ENCODE data around the gene LRRC36.

LRRC36 gene

DNA sequence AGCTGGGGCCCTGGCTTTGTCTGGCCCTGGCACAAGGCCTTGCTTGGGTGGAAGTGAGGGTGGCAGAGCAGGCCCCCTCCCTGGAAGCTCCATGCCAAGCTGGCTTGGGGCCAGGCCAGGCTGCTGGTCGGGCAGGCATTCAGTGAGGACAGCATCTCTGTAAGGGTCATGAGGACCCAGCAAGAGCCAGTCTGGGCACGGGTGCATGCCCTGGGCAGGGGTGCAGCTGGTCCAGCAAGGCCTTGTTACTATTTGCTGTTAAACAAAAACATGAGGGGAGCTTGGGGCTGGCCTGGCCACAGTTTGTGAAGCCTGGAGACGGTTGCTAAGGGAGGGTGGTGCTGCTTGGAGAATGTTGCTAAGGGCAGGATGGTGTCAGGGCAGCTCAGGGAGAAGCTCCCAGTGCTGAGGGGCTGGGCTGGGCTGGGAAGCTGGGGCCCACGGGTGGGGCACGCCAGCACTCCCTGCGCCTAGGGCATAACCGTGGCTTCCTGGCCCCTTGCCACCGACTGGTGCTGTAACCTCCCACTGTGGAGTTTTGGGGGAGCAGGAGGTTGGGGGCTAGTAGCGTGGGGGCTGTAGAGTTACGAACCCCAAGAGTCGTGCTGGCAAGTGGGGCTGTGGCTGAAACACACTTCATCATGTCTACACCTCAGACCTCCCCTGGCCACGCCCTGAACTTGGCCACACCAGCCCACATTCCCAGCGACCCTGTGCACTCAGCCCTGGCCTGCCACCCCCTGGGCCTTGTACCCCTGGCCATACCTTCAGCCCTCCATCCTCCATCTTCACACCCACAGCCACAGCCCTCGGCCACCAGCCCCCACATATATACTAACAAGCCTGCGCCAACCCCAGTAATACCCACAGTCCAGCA lies 65.0 kb downstream of the LRRC36 start:
- no peak for DNase-seq (ENCODE audit: low read depth)

GRCh38 chr16:67392301-67393059 lies 65.9 kb downstream of the LRRC36 start:
- DNase-seq (ENCODE audit: low read depth), result no peak

DNA sequence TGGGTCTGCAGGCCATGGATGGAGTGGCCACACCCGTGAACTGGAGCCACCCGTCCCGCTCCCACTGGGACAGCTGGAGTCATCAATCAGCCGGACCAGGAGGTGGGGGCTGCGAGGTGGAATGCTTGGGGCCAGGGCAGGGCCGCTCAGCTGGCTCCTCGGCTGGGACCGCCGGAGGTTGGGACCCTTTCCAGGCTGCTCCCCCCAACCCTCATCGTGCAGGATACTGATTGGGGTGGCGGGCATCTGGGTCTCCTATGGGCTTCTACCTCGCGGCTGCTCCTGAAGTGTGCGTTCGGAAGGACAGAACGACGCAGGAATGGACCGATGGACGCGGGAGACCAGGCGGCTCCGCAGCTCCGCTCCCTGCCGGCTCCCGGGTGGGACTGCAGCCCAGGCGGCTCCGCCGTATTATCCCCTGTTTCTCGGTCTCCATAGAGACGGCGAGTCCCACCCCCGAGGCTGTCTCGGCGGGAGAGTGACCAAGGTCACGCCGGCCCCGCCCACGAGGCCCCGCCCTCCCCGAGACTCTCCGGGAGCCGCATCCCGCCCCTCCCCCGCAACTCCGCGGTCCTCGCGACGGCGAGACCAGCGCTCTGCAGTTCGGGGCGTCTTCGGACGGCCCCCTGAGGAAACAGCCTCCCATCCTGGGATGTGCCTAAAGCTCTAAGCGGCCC lies 66.6 kb downstream of the LRRC36 start, which contains the start of gene TPPP3:
Gene TPPP3, minus strand, starts transcription at position 388 of the 677 bp plus-strand sequence. CDS start 2,387 bp downstream, outside the sequence.
- DNase-seq (ENCODE audit: low read depth), result peak; percentile 14

GRCh38 chr16:67393788-67394154 lies 67.2 kb downstream of the LRRC36 start:
- no peak for DNase-seq (ENCODE audit: low read depth)

GRCh38 chr16:67394155-67395104 lies 67.8 kb downstream of the LRRC36 start:
- DNase-seq (ENCODE audit: low read depth), result no peak

DNA sequence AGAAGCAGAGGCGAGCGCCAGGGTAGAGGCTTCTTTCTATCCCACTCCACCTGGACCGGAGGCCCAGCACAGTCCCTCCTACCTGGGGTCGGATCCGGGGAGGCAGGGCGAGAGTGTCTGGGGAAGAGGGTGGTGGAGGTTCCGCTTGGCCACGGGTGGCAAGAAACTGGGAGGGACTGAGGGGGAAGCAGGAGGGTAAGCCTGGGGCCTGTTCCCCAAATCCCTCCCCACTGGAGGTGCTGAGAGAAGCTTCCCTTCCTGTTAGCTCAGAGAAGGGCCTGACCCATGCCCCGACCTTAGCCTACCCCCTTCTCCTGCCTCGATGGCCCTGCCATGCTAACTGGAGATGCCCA lies 68.5 kb downstream of the LRRC36 start:
- DNase-seq (ENCODE audit: low read depth), result no peak

DNA sequence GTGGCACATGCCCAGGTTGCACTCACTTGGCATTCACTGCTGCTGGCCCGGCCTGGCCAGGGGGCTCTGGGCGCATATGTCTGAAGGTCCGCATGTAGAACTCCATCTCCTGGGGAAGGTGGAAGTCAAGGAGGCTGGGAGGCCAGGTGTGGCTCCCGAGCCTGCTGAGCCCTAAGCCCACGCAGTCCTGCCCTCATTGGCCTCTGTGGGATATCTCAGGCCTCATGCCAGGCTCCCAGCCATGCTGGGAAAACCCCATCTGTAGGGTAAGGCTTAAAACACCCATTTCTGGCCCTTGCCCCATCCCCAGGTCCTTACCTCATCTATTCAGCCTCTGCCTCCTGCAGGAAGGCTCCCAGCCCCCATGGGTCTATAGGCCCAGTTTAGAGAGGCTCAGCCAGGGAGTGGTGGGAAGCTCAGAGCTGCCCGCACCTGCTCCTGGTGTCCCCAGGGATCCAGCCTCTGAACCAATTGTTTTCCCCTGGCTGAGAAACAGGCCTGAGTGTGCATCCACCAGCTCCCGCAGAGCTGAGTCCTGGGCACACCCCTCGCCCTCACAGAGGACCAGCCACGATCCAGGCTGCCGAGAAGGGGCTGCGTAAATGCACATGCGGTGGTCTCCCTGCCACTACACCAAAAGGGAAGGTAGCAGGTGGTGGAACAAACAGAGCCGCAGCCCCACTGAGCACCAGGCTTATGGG lies 69.0 kb downstream of the LRRC36 start:
- no peak for DNase-seq (ENCODE audit: low read depth)

- no peak for DNase-seq (ENCODE audit: low read depth)
Measured at GRCh38 chr16:67396159-67397035, 69.8 kb downstream of the LRRC36 start.

GRCh38 chr16:67397036-67397801 lies 70.6 kb downstream of the LRRC36 start:
- DNase-seq (ENCODE audit: low read depth), result no peak

- no peak for DNase-seq (ENCODE audit: low read depth)
Measured at GRCh38 chr16:67397812-67398545, 71.4 kb downstream of the LRRC36 start.

GRCh38 chr16:67398546-67399217 lies 72.1 kb downstream of the LRRC36 start:
- DNase-seq (ENCODE audit: low read depth), result no peak

GRCh38 chr16:67399218-67399733 lies 72.7 kb downstream of the LRRC36 start:
- peak; percentile 17 for DNase-seq (ENCODE audit: low read depth)

- DNase-seq (ENCODE audit: low read depth), result no peak
Measured at GRCh38 chr16:67399749-67400704, 73.4 kb downstream of the LRRC36 start.

- no peak for DNase-seq (ENCODE audit: low read depth)
Measured at GRCh38 chr16:67400901-67401300, 74.3 kb downstream of the LRRC36 start.

GRCh38 chr16:67403976-67404555 lies 77.5 kb downstream of the LRRC36 start:
- no peak for DNase-seq (ENCODE audit: low read depth)

- DNase-seq (ENCODE audit: low read depth), result no peak
Measured at GRCh38 chr16:67404740-67405226, 78.2 kb downstream of the LRRC36 start.

Measured in activated T-cell treated with anti-CD3 and anti-CD28 coated beads for 1 hour (primary cell).